Peyer's patch (tissue), 4 donors: ENCODE results near the gene HEATR1. TPM values are rescaled to one million over a fixed set of nuclear protein-coding genes. Genes with fewer than 3 reads are reported as not detected.

Experiments
- DNase-seq, 3 donors: peaks; one replicate each; pipeline ENCODE4 v3.0.0-alpha.2; 2017 to 2019
- H3K27ac ChIP-seq, 4 donors: fragments of 200-600 bp; sonication (generic); one replicate each; pipeline ENCODE4 v1.5.1; 2016 to 2019
- H3K27me3 ChIP-seq, 2 donors: fragments of 200-600 bp; sonication (generic); one replicate each; pipeline ENCODE4 v1.5.1; 2019
- H3K36me3 ChIP-seq, 3 donors: fragments of 200-600 bp; sonication (generic); one replicate each; pipeline ENCODE4 v1.5.1; 2016 to 2019
- H3K4me1 ChIP-seq, 4 donors: fragments of 200-600 bp; sonication (generic); one replicate each; pipeline ENCODE4 v1.5.1; 2016 to 2019
- H3K4me3 ChIP-seq, 4 donors: fragments of 200-600 bp; sonication (generic); 1 replicate in 3 of 4; 2 replicates in 1 of 4; pipeline ENCODE4 v1.5.1; 2016 to 2019; ENCODE audit warnings: mild to moderate bottlenecking in 1 of 4
- H3K9me3 ChIP-seq, 4 donors: fragments of 200-600 bp; sonication (generic); one replicate each; pipeline ENCODE4 v1.5.1; 2016 to 2019; ENCODE audit warnings: mild to moderate bottlenecking in 1 of 4
- POLR2A ChIP-seq, 2 donors: fragments of 450-650 bp; IDR thresholded peaks; one replicate each; pipeline ENCODE4 v1.5.1; 2017; ENCODE audit warnings: antibody characterized with exemption in 2 of 2, mild to moderate bottlenecking in 2 of 2, moderate library complexity in 2 of 2
- total RNA-seq, 4 donors: library from RNA; depleted of rRNA; stranded (reverse); fragments of >200 nt; gene quantifications; one replicate each; pipeline ENCODE4 v1.1.0, GENCODE V29; 2016
- TF ChIP-seq, protein P1 (sequence below), 6 experiments: fragments of 450-650 bp in 4 of 6; fragments of 200-600 bp in 2 of 6; sonication (generic) in 1 of 6; IDR thresholded peaks; one replicate each; pipeline ENCODE4 v1.5.1; 2017 to 2019; ENCODE audit warnings: antibody characterized with exemption in 6 of 6, mild to moderate bottlenecking in 3 of 6, moderate library complexity in 1 of 6

The HEATR1 gene
- total RNA-seq, 4 donors from 2014 or later: 12.8 to 21.5 (median 18.1) TPM

- Histone ChIP-seq H3K27ac (peak overlapping the region in 1 of 4 donors; percentile 25), H3K4me1 (no peaks in the 10 kb centered on the region), H3K27me3 (no peaks in the 10 kb centered on the region), H3K4me3 (peak overlapping the region in 2 of 4 donors; percentile 32 to 41), H3K9me3 (no peaks in the 10 kb centered on the region), H3K36me3 (no peaks in the 10 kb centered on the region)
- TF ChIP-seq POLR2A (IDR thresholded peaks at IDR 0.05): no peak
- TF ChIP-seq, protein P1, sequence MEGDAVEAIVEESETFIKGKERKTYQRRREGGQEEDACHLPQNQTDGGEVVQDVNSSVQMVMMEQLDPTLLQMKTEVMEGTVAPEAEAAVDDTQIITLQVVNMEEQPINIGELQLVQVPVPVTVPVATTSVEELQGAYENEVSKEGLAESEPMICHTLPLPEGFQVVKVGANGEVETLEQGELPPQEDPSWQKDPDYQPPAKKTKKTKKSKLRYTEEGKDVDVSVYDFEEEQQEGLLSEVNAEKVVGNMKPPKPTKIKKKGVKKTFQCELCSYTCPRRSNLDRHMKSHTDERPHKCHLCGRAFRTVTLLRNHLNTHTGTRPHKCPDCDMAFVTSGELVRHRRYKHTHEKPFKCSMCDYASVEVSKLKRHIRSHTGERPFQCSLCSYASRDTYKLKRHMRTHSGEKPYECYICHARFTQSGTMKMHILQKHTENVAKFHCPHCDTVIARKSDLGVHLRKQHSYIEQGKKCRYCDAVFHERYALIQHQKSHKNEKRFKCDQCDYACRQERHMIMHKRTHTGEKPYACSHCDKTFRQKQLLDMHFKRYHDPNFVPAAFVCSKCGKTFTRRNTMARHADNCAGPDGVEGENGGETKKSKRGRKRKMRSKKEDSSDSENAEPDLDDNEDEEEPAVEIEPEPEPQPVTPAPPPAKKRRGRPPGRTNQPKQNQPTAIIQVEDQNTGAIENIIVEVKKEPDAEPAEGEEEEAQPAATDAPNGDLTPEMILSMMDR (IDR thresholded peaks at IDR 0.05): no peak
- peak in 1 of 3 donors; percentile 73 for DNase-seq
Measured at GRCh38 chr1:236502972-236503639, 101.2 kb downstream of the HEATR1 start.

- TF ChIP-seq POLR2A (IDR thresholded peaks at IDR 0.05): no peak
- TF ChIP-seq, protein P1 (IDR thresholded peaks at IDR 0.05): no peak
- H3K4me3 ChIP-seq: no peak overlapping the region
- H3K9me3 ChIP-seq: no peaks in the 10 kb centered on the region
Measured at GRCh38 chr1:236502579-236502971, 101.7 kb downstream of the HEATR1 start.

GRCh38 chr1:236501093-236501492 lies 103.2 kb downstream of the HEATR1 start:
- no peak for TF ChIP-seq POLR2A (IDR thresholded peaks at IDR 0.05)
- TF ChIP-seq, protein P1 (IDR thresholded peaks at IDR 0.05): no peak
- Histone ChIP-seq H3K27me3 (no peaks in the 10 kb centered on the region), H3K9me3 (no peaks in the 10 kb centered on the region), H3K4me1 (no peaks in the 10 kb centered on the region), H3K36me3 (no peaks in the 10 kb centered on the region), H3K27ac (no peak overlapping the region), H3K4me3 (no peak overlapping the region)
- no peak for DNase-seq

More at GRCh38 chr1:236502579-236502971, 101.7 kb downstream of the HEATR1 start:
- H3K36me3 ChIP-seq: no peaks in the 10 kb centered on the region
- no peaks in the 10 kb centered on the region for H3K27me3 ChIP-seq
- no peak for DNase-seq
- H3K27ac ChIP-seq: no peak overlapping the region
- no peaks in the 10 kb centered on the region for H3K4me1 ChIP-seq

Other genes starting within 250 kb of the HEATR1 start
- not detected for gene EDARADD, start 210.2 kb downstream of the HEATR1 start, total RNA-seq
- 10 to 100 TPM; 59.2 to 98.2 (median 78.7) TPM for gene LGALS8, start 80.5 kb downstream of the HEATR1 start, total RNA-seq
- gene ACTN2, start 82.0 kb upstream of the HEATR1 start, total RNA-seq: 1 to 10 TPM in 1 of 4 donors, not detected in 3; 8.3 TPM
- 10 to 100 TPM in 3 of 4 donors, 1 to 10 TPM in 1; 9.6 to 33.0 (median 24.8) TPM for gene MTR, start 190.8 kb upstream of the HEATR1 start, total RNA-seq